HEK293T (cell line): Measurements from ENCODE around the gene CTNNA3.

Experiments
- BHLHE40 ChIP-seq: fragments of 450-650 bp; IDR thresholded peaks from 2 replicates; pipeline ENCODE4 v1.6.1; 2016; ENCODE audit warnings: mild to moderate bottlenecking, moderate library complexity, borderline replicate concordance
- CTBP1 ChIP-seq: fragments of 450-650 bp; IDR thresholded peaks from 2 replicates; pipeline ENCODE4 v1.6.1; 2016; ENCODE audit warnings: borderline replicate concordance
- ELF4 ChIP-seq: fragments of 450-650 bp; IDR thresholded peaks from 2 replicates; pipeline ENCODE4 v1.6.1; 2017; ENCODE audit warnings: antibody characterized with exemption
- FOXK2 ChIP-seq: fragments of 450-650 bp; IDR thresholded peaks from 2 replicates; pipeline ENCODE4 v1.6.1; 2016; ENCODE audit warnings: mild to moderate bottlenecking
- FOXM1 ChIP-seq: fragments of 450-650 bp; IDR thresholded peaks from 2 replicates; pipeline ENCODE4 v1.6.1; 2017; ENCODE audit warnings: mild to moderate bottlenecking, borderline replicate concordance
- LEF1 ChIP-seq: fragments of 450-650 bp; IDR thresholded peaks from 2 replicates; pipeline ENCODE4 v1.6.1; 2017; ENCODE audit warnings: mild to moderate bottlenecking, borderline replicate concordance
- NFRKB ChIP-seq: fragments of 450-650 bp; IDR thresholded peaks from 2 replicates; pipeline ENCODE4 v1.6.1; 2016; ENCODE audit warnings: mild to moderate bottlenecking, moderate library complexity
- SP1 ChIP-seq: fragments of 450-650 bp; IDR thresholded peaks from 2 replicates; pipeline ENCODE4 v1.6.1; 2017
- SUZ12 ChIP-seq: fragments of 450-650 bp; IDR thresholded peaks from 2 replicates; pipeline ENCODE4 v1.6.1; 2016; ENCODE audit warnings: mild to moderate bottlenecking
- TARDBP ChIP-seq: fragments of 450-650 bp; IDR thresholded peaks from 2 replicates; pipeline ENCODE4 v1.6.1; 2016
- ZNF384 ChIP-seq: fragments of 450-650 bp; IDR thresholded peaks from 2 replicates; pipeline ENCODE4 v1.6.1; 2016
- TF ChIP-seq, protein P1 (sequence below): fragments of 450-650 bp; IDR thresholded peaks from 2 replicates; pipeline ENCODE4 v1.6.1; 2016

DNA sequence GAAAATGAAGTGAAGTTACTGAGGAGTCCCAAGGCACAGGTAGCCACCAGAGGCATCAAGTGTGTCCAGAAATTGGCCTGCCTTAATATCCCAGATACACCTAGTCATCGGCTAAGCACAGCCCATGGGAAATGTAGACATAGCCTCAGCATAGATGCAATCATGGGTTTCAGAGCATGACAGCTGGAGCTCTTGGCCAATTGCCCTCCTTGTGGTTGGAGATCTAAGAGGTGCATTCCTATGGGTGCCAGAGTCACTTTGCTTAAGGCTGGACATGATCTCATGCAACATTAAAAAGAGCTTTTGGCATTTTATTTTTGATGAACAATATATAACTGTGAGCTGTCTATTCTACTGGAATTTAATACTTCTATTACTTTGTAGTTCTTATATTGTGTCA is 1528.2 kb downstream of the CTNNA3 start:
- TF ChIP-seq LEF1 = no peak
- TF ChIP-seq FOXM1 = no peak
- TF ChIP-seq FOXK2 = no peak
- TF ChIP-seq, protein P1, sequence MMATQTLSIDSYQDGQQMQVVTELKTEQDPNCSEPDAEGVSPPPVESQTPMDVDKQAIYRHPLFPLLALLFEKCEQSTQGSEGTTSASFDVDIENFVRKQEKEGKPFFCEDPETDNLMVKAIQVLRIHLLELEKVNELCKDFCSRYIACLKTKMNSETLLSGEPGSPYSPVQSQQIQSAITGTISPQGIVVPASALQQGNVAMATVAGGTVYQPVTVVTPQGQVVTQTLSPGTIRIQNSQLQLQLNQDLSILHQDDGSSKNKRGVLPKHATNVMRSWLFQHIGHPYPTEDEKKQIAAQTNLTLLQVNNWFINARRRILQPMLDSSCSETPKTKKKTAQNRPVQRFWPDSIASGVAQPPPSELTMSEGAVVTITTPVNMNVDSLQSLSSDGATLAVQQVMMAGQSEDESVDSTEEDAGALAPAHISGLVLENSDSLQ = no peak
- TF ChIP-seq NFRKB = no peak
- TF ChIP-seq SUZ12 = no peak
- TF ChIP-seq SP1 = no peak
- TF ChIP-seq ELF4 = no peak
- no peak for TF ChIP-seq BHLHE40
- no peak for TF ChIP-seq CTBP1
- no peak for TF ChIP-seq TARDBP
- no peak for TF ChIP-seq ZNF384
